Measurements from ENCODE around the gene FFAR3.
"Not testable (repeated sequence)": the region's sequence is repeated elsewhere in the genome, so short reads cannot be mapped to it uniquely, and the experiment has no call there.

The FFAR3 gene

GRCh38 chr19:35350591-35350990 lies 7.7 kb upstream of the FFAR3 start:
- no peak for DNase-seq (ENCODE audit: low spot score)

DNA sequence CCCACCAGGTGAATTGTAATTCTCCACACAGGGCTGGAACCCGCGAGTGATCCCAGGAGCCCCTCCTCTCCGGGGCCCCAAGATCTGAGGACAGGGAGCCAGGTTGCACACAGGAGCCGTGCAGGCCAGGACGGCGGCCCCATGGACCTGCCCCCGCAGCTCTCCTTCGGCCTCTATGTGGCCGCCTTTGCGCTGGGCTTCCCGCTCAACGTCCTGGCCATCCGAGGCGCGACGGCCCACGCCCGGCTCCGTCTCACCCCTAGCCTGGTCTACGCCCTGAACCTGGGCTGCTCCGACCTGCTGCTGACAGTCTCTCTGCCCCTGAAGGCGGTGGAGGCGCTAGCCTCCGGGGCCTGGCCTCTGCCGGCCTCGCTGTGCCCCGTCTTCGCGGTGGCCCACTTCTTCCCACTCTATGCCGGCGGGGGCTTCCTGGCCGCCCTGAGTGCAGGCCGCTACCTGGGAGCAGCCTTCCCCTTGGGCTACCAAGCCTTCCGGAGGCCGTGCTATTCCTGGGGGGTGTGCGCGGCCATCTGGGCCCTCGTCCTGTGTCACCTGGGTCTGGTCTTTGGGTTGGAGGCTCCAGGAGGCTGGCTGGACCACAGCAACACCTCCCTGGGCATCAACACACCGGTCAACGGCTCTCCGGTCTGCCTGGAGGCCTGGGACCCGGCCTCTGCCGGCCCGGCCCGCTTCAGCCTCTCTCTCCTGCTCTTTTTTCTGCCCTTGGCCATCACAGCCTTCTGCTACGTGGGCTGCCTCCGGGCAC lies 6.7 kb upstream of the FFAR3 start:
- no peak for DNase-seq (ENCODE audit: low spot score)

GRCh38 chr19:35352177-35352447 lies 6.1 kb upstream of the FFAR3 start:
- DNase-seq (ENCODE audit: low spot score) = no peak

DNA sequence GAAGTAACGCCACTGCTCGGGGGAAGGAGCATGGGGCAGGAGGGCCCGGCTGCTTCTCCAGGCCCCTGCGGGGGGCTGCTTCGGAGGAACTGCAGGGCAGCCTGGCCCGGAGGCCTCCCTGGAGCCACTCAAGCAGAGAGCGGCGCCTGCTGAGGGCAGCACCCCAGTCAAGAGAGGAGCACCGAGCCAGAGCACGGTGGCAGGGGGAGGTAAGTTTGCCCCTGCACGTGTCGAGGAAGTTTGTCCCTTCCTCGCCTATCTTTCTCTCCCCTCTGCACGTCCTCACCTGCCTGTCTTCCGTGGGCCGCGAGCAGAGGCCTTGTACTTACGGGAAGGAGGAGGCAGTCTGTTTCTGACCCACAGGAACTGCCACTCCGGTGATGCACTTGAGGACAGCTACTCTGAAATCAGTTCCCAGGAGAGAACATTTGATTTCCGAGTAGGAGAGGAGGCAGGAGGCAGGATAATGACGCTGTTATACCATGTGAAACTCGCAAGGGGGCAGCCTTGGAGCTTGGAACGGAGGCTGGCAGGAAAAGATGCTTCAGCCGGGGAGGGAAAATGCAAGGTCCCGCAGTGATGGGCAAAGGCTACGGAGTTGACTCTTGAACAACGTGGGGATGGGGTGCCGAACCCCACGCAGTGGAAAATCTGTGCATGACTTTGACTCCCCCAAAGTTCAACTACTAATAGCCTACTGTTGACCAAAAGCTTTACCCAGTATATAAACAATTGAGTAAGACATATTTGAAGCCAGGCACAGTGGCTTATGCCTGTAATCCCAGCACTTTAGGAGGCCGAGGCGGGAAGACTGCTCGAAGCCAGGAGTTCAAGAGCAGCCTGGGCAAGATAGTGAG lies 5.6 kb upstream of the FFAR3 start:
- no peak for DNase-seq (ENCODE audit: low spot score)

DNA sequence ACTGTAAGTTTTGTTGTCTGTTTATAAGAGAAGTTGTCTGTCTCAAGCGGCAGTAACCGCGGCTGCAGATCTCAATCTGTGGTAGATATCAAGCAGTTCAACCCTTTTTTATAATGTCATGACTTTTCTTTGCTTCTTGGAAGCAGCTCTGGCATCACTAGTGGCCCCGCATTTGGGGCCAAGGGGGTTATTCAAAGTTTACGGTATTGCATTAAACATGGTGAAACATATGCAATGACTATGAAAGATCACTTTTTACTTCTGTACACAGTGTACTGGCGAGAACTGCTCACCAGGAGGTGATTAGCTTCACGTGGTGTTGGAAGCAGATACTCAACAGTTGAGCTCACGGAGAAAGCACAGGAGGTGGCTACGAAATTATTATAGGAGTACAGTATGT lies 4.6 kb upstream of the FFAR3 start:
- DNase-seq (ENCODE audit: low spot score) = peak; percentile 22

GRCh38 chr19:35354898-35355297 lies 3.4 kb upstream of the FFAR3 start:
- DNase-seq (ENCODE audit: low spot score) = peak; percentile 22

- no peak for DNase-seq (ENCODE audit: low spot score)
Observed at GRCh38 chr19:35355791-35356460, 2.3 kb upstream of the FFAR3 start.

- DNase-seq (ENCODE audit: low spot score) = not testable (repeated sequence)
Observed at GRCh38 chr19:35358834-35359233, 574 bp downstream of the FFAR3 start.

DNA sequence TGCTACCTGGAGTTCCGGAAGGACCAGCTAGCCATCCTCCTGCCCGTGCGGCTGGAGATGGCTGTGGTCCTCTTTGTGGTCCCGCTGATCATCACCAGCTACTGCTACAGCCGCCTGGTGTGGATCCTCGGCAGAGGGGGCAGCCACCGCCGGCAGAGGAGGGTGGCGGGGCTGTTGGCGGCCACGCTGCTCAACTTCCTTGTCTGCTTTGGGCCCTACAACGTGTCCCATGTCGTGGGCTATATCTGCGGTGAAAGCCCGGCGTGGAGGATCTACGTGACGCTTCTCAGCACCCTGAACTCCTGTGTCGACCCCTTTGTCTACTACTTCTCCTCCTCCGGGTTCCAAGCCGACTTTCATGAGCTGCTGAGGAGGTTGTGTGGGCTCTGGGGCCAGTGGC lies 1.1 kb downstream of the FFAR3 start:
- not testable (repeated sequence) for DNase-seq (ENCODE audit: low spot score)

DNA sequence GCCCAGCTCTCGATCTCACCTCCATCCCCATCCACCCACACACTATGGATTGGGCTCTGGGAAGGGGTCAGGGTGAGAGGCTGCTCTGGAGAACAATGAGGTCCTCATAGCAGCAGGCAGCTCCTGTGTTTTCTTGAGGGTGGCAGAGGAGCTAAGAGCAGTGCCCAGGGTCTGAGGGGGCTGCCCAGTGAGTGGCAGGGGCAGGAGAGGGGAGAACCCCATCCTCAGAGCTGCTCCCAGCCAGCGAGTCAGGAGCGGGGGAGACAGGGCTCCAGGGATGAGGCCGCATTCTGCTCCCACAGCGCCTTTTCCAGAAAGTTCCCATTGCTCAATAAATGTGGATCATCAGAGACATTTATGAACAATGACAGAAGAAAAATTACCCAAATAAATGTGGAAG lies 1.8 kb downstream of the FFAR3 start:
- not testable (repeated sequence) for DNase-seq (ENCODE audit: low spot score)

DNA sequence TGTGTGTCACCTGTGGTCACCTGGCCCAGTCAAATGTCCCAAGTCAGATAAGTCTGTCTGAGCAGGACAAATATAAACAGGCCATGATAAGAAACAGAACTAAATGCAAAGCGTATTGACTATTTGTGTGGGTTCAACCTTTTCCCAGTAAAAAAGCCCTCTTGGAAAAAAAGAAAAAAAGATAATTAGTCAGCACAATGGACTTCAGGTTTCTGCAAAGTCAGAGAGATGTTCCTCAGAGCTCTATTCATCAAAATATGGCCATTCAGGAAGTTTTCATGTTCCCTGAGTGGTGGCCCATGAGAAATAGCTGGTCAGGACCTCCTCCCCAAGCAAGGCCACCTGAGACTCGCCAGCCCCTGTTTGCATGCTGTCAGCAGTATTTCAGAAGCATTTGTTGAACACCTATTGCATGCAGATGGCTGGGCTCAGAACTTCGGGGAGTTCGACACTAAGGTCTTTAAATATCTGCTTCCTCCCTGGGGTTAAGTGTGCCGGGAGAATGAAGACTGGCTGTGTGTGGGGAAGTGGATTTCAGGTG lies 2.7 kb downstream of the FFAR3 start:
- no peak for DNase-seq (ENCODE audit: low spot score)

DNA sequence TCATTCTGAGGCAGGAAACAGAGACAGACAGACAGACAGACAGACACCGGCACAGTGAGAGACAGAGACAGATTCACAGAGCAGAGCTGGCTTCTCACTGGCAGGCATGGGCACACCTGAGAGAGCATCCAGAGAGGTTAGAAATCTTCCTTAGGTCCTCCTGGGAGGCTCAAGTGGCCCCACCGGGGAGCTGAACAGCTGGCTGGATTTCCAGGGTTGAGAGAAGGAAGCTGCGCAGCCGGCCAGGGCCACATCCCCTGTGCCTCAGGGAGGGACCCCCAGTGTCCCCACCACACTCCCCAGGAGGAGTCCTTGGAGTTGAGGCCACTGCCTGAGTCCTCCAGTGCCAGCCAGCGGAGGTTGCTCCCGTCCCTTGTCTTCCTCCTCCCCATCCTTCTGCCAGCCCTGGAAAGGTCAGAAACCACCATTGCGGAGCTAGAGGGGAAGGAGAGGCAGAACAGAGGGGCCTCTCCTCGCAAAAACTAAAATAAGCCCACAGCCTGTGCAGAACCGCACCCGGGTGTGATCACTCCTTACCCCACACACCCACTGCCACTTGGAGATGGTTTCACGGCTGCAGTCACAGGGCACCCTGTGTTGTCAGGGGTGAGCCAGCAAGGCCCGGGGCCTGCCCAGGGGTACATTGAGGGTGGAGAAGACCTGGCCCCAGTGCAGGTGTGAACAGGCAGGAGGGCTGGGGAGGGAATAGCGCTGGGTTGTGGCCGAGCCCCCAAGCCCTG lies 4.2 kb downstream of the FFAR3 start:
- DNase-seq (ENCODE audit: low spot score) = no peak

DNA sequence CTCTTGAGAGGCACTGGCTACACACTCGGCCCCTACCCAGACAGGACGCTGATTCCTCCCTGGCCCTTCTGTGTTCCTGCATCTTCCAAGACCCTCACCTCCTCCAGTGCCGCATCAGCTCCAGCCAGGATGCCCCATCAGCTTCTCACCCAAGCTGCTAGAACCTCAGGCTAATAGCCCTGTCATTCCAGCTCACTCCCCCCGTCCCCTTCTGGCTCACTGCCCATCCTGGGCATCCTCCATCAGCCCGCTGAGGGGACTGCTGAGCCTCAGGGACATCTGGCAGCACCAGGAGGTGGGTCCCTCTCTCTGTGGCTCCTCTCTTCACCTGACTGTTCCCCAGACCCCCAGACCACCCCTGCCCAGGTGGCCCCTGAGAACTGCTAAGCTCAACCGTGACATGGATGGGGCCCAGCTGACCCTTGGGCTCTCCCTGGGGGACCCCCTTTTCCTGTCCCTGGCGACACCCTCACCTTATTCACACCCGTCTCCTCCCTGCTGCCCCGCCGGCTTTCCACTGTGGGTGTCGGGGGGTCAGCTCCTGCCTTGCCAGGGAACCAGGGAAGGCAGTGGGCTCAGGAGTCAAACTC lies 4.8 kb downstream of the FFAR3 start:
- no peak for DNase-seq (ENCODE audit: low spot score)

DNA sequence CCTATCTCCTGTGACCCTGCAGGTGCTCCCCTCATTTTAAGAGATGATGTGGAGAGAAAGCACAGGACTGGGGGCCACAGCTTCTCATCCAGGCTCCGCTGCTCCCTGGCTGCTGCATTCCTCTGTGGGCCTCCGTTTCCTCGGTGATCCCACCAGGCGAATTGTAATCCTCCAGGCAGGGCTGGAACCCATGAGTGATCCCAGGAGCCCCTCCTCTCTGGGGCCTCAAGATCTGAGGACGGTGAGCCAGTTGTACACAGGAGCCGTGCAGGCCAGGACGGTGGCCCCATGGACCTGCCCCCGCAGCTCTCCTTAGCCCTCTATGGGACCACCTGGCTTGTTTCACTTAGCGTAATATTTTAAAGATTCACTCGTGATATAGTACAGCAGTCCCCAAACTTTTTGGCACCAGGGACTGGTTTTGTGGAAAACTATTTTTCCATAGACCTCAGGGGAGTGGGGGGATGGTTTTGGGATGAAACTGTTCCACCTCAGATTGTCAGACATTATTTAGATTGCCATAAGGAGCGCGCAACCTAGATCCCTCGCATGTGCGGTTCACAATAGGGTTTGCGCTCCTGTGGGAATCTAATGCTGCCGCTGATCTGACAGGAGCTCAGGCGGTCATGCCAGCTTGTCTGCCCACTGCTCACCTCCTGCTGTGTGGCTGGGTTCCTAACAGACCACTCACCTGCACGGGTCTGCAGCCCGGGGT lies 5.6 kb downstream of the FFAR3 start:
- DNase-seq (ENCODE audit: low spot score) = no peak

- no peak for DNase-seq (ENCODE audit: low spot score)
Observed at GRCh38 chr19:35365303-35365702, 7.0 kb downstream of the FFAR3 start.

GRCh38 chr19:35368378-35368777 lies 10.1 kb downstream of the FFAR3 start:
- DNase-seq (ENCODE audit: low spot score) = no peak

GRCh38 chr19:35369522-35369921 lies 11.3 kb downstream of the FFAR3 start:
- no peak for DNase-seq (ENCODE audit: low spot score)

DNA sequence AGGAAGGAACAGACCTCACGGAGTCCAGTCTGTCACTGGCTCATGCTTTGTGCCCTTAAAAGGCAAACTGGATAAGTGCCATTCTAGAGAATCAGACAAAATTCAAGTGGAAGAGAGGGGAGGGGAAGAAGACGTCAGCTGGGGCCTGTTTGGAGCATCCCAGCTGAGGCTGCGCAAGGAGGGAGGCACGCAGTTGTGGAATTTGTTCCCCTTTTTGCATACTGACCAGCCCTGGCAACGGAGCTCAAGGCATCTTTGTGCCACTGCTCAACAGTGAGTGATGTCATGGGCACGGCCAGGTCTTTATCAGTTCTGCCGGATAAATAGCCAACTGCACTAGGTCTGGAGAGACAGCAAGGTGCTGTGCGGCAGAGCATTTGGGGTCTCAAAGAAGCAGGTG lies 12.5 kb downstream of the FFAR3 start, which contains the start of gene GPR42:
GPR42 (plus strand) TSS at position 347 of the 400 bp plus-strand sequence. CDS start 292 bp downstream, outside the sequence.
- DNase-seq (ENCODE audit: low spot score) = no peak

DNA sequence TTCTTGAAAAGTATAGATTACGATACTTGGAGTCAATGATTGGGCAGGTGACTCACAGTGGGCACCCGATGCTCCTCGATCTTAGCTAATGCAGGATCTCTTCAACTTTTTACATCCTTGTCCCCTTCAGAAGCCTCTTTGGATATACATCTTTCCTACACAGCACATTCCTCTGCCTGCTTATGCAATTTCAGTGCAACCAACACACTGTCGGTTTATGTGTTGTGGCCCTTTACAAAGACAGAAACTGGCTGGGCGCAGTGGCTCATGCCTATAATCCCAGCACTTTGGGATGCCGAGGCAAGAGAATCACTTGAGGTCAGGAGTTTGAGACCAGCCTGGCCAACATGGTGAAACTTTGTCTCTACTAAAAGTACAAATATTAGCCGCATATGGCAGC lies 15.2 kb downstream of the FFAR3 start:
- no peak for DNase-seq (ENCODE audit: low spot score)

DNA sequence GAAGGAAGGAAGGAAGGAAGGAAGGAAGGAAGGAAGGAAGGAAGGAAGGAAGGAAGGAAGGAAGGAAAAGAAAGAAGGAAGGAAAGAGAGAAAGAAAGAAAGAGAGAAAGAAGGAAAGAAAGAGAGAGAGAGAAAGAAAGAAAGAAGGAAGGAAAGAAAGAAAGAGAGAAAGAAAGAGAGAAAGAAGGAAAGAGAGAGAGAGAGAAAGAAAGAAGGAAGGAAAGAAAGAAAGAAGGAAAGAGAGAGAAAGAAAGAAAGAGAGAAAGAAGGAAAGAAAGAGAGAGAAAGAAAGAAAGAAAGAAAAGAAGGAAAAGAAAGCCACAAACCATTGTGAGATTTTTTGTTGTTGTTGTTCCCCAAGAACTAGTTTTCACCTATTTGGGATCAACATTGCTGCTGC lies 15.8 kb downstream of the FFAR3 start:
- not testable (repeated sequence) for DNase-seq (ENCODE audit: low spot score)
